Stimulated activated CD4-positive, alpha-beta T cell treated with anti-CD3 and anti-CD28 coated beads, Interleukin-2, amount 100 ng/mL, for 48 hours (primary cell): ENCODE measurements around the gene WNT6.
"Not testable (repeated sequence)": the region's sequence is repeated elsewhere in the genome, so short reads cannot be mapped to it uniquely, and the experiment has no call there.

Experiments
- DNase-seq, 2 donors: peaks; one replicate each; pipeline ENCODE4 v3.0.0-alpha.2; 2020

The WNT6 gene

DNA sequence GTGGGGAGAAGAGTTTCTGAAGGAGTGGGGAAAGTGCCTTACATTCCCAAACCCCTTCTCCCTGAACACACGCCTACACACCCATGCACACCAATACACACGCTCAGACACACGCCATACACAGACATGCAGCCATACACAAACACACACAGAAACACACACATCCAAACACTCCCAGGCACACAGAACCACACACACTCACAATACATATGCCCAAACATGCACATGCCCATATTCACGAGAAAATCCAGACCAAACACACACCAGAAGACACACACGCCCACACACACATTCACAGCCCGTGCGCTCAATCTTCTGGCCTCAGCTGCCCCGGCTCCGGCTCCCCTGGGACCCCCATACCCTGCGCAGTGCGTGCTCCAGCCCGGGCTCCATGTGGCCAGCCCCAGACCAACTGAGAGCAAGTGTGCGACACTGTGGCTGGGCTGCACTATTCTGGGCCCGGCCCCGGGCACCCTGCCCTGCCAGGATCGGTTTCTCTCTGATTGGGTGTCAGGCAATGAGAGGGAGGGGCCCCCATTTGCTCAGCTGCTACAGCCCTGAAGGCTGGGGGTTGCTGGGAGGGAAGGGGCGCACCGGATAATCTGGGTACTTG, 28.1 kb upstream of the WNT6 start, which contains the start of gene PRKAG3:
Gene PRKAG3 (minus strand): TSS at position 426 of the 613 bp plus-strand sequence.
- no peak for DNase-seq

DNA sequence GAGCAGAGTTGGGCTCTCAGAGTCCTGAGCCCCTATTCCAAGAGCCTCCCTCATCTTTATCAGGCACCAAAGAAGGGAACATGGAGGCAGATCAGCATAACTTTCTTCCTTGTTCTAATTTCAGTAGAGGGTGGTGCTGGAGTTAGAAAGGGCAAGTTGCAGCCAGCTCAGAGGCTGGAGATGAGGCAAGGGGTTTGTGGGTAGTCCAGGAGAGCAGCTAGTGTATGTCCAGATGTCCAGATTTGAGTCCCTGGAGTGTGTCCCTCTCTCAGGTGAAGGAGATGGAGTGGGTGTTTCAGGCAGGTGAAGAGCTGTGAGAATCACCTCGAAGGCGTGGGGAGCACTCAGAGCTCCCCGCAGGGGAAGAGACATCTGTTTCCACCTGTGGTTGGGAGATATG, 27.5 kb upstream of the WNT6 start:
- DNase-seq, result no peak

- no peak for DNase-seq
These were observed 27.1 kb upstream of the WNT6 start for GRCh38 chr2:218832520-218832919.

GRCh38 chr2:218833023-218833609, 26.5 kb upstream of the WNT6 start:
- no peak for DNase-seq

DNA sequence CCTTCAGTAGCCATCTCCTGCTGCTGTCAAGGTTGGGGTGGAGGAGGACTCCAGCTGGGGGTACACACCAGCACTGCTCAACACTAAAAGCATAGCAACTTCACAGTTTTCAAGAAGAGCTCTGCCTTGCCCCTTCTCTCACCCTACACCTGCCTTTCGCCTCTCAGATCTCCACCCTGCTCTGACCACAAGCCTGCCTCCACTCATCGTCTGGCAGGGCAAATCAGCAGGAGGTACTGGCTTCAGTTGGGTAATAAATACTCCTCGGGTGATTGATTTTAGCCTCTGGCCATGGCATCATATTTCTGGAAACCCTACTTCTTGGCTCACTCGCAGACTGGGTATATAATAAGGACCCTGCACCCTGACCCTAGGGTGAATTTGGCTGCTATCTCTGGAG, 24.9 kb upstream of the WNT6 start:
- DNase-seq, result no peak

DNA sequence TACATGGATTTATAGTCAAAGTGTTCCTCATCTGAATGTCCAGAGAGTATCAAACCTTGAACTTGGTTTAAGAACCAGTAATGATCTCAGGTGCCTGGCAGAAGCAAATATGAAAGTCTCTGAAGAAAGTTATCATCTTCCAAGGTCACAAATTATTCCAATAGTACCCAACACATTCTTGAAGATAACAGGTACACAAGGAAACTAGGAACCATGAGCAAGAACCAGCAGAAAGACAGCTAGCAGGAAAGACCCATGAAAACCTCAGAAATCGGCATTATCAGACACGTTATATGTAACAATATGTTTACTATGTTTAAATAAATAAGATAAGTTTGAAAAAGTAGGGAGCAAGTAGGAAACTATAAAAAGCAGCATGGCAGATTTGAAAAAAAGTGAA, 22.1 kb upstream of the WNT6 start:
- no peak for DNase-seq

- no peak for DNase-seq
These were observed 20.2 kb upstream of the WNT6 start for GRCh38 chr2:218839430-218839829.

DNA sequence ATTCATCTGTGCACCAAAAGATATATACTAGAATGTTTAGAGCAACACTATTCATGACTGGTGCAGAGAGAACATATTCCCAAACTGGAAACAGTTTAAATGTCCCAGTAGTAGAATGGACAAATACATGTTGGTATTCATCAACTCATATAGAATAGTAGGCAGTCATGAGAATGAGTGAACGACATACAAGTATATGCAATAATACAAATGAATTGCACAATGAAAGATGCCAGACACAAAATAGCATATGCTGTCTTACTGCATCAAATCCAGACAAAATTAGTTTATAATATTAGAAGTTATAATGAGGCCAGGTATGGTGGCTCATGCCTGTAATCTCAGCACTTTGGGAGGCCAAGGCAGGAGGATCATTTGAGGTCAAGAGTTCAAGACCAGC, 19.7 kb upstream of the WNT6 start:
- DNase-seq, result no peak

GRCh38 chr2:218844334-218844733, 15.3 kb upstream of the WNT6 start:
- not testable (repeated sequence) for DNase-seq

- not testable (repeated sequence) for DNase-seq
These were observed 12.6 kb upstream of the WNT6 start for GRCh38 chr2:218846963-218847362.

DNA sequence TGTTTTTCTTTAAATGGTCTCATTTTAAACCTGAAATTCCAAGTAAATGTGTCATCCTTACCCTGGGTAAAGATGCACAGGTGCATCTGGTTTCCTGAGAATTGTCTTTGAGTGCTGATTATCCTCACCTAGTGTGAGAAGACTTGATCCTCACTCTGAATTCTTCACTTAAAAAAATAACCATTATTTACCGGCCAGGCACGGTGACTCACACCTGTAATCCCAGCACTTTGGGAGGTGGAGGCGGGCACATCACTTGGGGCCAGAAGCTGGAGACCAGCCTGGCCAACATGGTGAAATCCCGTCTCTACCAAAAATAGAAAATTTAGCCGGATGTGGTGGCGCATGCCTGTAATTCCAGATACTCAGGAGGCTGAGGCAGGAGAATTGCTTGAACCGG, 9.9 kb upstream of the WNT6 start:
- DNase-seq, result no peak

DNA sequence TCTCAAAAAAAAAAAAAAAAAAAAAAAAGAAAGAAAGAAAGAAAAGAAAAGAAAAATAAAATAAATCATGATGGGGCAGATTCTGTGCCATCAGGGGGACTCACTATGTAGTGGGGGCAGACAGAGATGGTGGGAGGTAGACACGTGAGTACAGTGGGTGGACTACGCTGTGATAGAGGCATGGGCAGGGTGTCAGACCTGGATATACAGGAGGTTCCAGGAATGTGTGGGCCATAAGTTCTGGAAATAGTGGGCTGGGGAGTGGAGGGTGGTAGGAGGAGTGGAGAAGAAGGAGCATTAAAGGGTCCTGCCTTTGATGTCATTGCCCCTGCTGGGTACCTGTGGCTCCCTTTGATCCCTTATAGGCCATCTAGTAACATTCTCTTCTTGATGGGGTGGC, 8.8 kb upstream of the WNT6 start:
- no peak for DNase-seq

DNA sequence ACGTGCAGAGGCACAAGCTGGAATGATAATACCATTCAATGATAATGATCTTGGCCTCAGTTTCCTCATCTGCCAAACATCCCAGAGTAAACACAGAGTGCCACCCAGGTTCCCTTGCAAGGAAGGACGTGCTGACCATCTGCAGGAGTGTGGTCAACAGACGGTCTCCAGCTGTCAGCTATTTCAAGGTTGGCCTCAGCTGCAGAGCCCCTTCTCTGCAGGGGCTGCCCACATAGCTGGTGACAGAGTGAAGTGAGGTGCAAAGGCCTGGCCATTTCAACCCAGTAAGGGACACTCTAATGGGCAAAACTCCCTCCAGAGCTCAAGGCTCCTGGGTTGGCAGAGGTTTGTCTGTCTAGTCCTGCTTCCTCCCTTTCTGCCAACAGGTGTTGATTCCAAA, 8.3 kb upstream of the WNT6 start:
- no peak for DNase-seq

- DNase-seq, result peak; percentile 67 to 68
These were observed 6.5 kb upstream of the WNT6 start for GRCh38 chr2:218852911-218853667.

GRCh38 chr2:218853766-218854165, 5.8 kb upstream of the WNT6 start:
- no peak for DNase-seq

- no peak for DNase-seq
These were observed 4.7 kb upstream of the WNT6 start for GRCh38 chr2:218854860-218855259.

DNA sequence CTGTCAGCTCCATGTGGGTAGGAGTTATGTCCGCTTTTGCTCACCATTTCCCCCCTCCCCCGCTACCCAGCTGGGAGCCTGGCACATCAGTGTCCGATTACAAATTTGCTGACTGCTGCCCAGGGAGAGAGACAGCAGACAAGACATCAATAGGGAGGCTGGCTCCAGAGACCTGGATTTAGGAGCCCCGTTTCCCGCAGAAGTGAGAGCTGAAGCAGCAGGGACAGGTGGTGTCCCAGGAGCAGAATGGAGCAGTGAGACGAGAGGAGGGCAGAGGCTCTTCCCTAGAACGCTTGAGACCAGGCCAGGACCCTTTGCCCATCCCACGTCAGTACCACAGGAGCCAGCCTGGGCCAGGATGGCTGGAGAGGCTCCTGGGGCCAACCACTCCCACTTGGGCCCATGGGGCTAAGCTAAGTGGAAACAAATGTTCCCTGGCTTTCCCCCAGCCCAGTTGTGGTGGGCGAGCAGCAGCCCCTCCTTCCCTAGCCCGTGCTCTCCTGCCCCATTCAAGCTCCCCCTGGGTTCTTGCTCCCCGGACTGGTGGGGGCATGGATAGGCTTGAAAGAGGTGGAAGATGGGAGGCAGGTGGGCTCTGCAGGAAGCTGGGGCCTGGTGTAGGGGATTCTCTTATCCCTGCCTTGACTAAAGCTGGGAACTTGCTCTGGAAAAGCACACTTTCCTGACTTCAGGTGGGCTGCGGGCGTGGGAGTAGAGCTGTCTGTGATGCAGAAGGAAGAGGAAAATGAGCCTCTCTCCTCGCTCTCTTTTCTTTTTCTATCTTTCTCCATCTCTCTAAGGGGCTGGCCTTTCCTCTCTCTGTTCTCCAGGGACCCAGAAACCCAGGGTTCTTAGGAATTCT, 4.1 kb upstream of the WNT6 start:
- DNase-seq, result no peak

- no peak for DNase-seq
These were observed 3.3 kb upstream of the WNT6 start for GRCh38 chr2:218856167-218856895.

DNA sequence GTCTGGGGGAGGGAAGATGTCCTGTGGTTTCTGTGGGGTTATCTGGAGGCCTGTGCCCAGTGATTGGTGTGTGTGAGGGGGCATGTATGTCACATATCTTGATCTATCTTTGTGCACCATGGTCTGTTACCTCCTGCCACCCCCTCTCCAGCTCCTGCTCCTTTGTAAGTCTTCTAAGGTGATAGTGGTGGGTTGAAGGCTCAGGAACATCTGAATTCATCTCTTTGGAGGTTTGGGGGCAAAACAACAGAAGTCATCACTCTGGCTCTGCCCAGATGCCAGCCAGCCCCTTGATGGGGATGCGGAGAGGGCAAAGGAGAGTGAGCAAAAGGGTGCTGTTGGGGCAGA, 2.7 kb upstream of the WNT6 start:
- DNase-seq, result no peak

- no peak for DNase-seq
These were observed 2.1 kb upstream of the WNT6 start for GRCh38 chr2:218857371-218858137.

DNA sequence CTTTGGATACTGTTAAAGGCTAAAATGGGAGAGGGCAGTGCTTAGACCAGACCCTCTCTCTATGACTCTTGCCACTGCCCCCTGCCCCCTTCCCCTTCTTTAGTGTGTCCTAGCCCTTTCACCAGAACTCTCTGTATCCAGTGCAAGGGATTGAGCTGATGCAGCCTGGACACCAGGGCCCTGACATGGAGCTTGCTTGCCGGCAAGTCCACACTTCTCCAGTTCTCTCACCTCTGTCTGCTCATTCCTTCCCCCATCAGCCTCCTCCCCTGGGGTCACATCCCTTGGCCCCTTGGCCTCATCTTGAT, 1.5 kb upstream of the WNT6 start:
- no peak for DNase-seq
